ENCODE data around the gene NMRK2. TPM values are rescaled to one million over a fixed set of nuclear protein-coding genes. Genes with fewer than 3 reads are reported as not detected.

NMRK2 gene
- total and polyA plus RNA-seq, 4 donors = 0.07 TPM; not detected in 3

- TF ChIP-seq CTCF (IDR thresholded peaks at IDR 0.05; ENCODE audit: low read depth, low read length, missing input control) = no peak
- TF ChIP-seq HNF4A (conservative IDR thresholded peaks at IDR 0.05) = no peak
- no peak for TF ChIP-seq NR2F2 (IDR thresholded peaks at IDR 0.05)
- TF ChIP-seq SP1 (IDR thresholded peaks at IDR 0.05) = no peak
- no peak for TF ChIP-seq FOXA2 (IDR thresholded peaks at IDR 0.05)
- TF ChIP-seq TAF1 (conservative IDR thresholded peaks at IDR 0.05) = no peak
- no peak for TF ChIP-seq GABPA (IDR thresholded peaks at IDR 0.05 in 1 of 2, conservative IDR thresholded peaks at IDR 0.05 in 1 of 2)
Observed at GRCh38 chr19:3979289-3979673, 46.4 kb downstream of the NMRK2 start (continued).

- 93% methylated on average over 25 of the region's 25 CpGs for WGBS
- no peak overlapping the region for H3K4me3 ChIP-seq (ENCODE audit: low read depth in 1 of 3, low read length in 3 of 3)
- no peak for DNase-seq (ENCODE audit: low spot score)
Observed at GRCh38 chr19:3979674-3980352, 46.9 kb downstream of the NMRK2 start.

More at GRCh38 chr19:3979674-3980352, 46.9 kb downstream of the NMRK2 start:
- Histone ChIP-seq H3K27ac (ENCODE audit: low read depth in 1 of 2, low read length in 2 of 2) (no peak overlapping the region), H3K27me3 (ENCODE audit: control insufficient read depth in 4 of 4, insufficient read depth in 4 of 4, low read length in 3 of 4) (no peaks in the 10 kb centered on the region), H3K9ac (ENCODE audit: low read depth in 1 of 2, low read length in 2 of 2) (no peak overlapping the region), H3K9me3 (ENCODE audit: control insufficient read depth in 4 of 4, low read length in 3 of 4) (no peaks in the 10 kb centered on the region), H3K4me1 (ENCODE audit: control insufficient read depth in 4 of 4, insufficient read depth in 4 of 4, low read length in 3 of 4) (peaks cover 0 to 12% (median 9%) of the 10 kb centered on the region in 4 donors), H3K36me3 (ENCODE audit: control insufficient read depth in 4 of 4, insufficient read depth in 3 of 4, low read depth in 1 of 4, low read length in 3 of 4) (peaks cover 60 to 86% (median 79%) of the 10 kb centered on the region in 4 donors)
- no peak for TF ChIP-seq ZBTB33 (IDR thresholded peaks at IDR 0.05)
- no peak for TF ChIP-seq EGR1 (IDR thresholded peaks at IDR 0.05; ENCODE audit: low read depth in 2 of 2)
- no peak for TF ChIP-seq FOXA2 (IDR thresholded peaks at IDR 0.05)
- no peak for TF ChIP-seq CTCF (IDR thresholded peaks at IDR 0.05; ENCODE audit: low read depth, low read length, missing input control)
- no peak for TF ChIP-seq TAF1 (conservative IDR thresholded peaks at IDR 0.05)
- no peak for TF ChIP-seq REST (IDR thresholded peaks at IDR 0.05)
- TF ChIP-seq NR2F2 (IDR thresholded peaks at IDR 0.05) = no peak
- no peak for TF ChIP-seq SP1 (IDR thresholded peaks at IDR 0.05)
- TF ChIP-seq GABPA (IDR thresholded peaks at IDR 0.05 in 1 of 2, conservative IDR thresholded peaks at IDR 0.05 in 1 of 2) = no peak
- TF ChIP-seq FOXA1 (IDR thresholded peaks at IDR 0.05) = no peak
- TF ChIP-seq ATF3 (IDR thresholded peaks at IDR 0.05) = no peak
- TF ChIP-seq RXRA (IDR thresholded peaks at IDR 0.05) = no peak
- no peak for TF ChIP-seq JUND (IDR thresholded peaks at IDR 0.05)
- TF ChIP-seq YY1 (IDR thresholded peaks at IDR 0.05) = no peak
- TF ChIP-seq HNF4A (conservative IDR thresholded peaks at IDR 0.05) = no peak
- TF ChIP-seq RAD21 (IDR thresholded peaks at IDR 0.05) = no peak
- no peak for TF ChIP-seq HNF4G (IDR thresholded peaks at IDR 0.05)
- no peak for TF ChIP-seq MAX (IDR thresholded peaks at IDR 0.05)

Data from liver (tissue), 9 donors.